Endothelial cell of hepatic sinusoid (primary cell): Measurements from ENCODE around the gene BEST3.
"Not testable (repeated sequence)": the region's sequence is repeated elsewhere in the genome, so short reads cannot be mapped to it uniquely, and the experiment has no call there.

Experiments used
- in situ Hi-C: cut with HindIII; loops from 2 replicates; pipeline ENCODE4 v1.10.0; 2017; ENCODE audit warnings: low sequenced_read_pairs

The BEST3 gene

GRCh38 chr12:69688471-69689427 lies 10.4 kb downstream of the BEST3 start:
- in situ Hi-C loops, result no loop called here

- in situ Hi-C loops, result no loop called here
Observed at GRCh38 chr12:69688021-69688420, 11.1 kb downstream of the BEST3 start.

GRCh38 chr12:69687390-69687789 lies 11.7 kb downstream of the BEST3 start:
- in situ Hi-C loops, result no loop called here

- in situ Hi-C loops, result no loop called here
Observed at GRCh38 chr12:69686731-69687130, 12.4 kb downstream of the BEST3 start.

GRCh38 chr12:69685810-69686209 lies 13.3 kb downstream of the BEST3 start:
- in situ Hi-C loops, result no loop called here

- in situ Hi-C loops, result no loop called here
Observed at GRCh38 chr12:69684466-69684865, 14.6 kb downstream of the BEST3 start.

- in situ Hi-C loops, result no loop called here
Observed at GRCh38 chr12:69682110-69682755, 16.9 kb downstream of the BEST3 start.

GRCh38 chr12:69679119-69679518 lies 20.0 kb downstream of the BEST3 start:
- in situ Hi-C loops, result no loop called here

GRCh38 chr12:69676257-69677012 lies 22.7 kb downstream of the BEST3 start:
- in situ Hi-C loops, result no loop called here

- in situ Hi-C loops, result no loop called here
Observed at GRCh38 chr12:69672195-69672594, 26.9 kb downstream of the BEST3 start.

- in situ Hi-C loops, result no loop called here
Observed at GRCh38 chr12:69671597-69671996, 27.5 kb downstream of the BEST3 start.

- in situ Hi-C loops, result no loop called here
Observed at GRCh38 chr12:69666798-69667197, 32.3 kb downstream of the BEST3 start.

GRCh38 chr12:69664930-69665377 lies 34.1 kb downstream of the BEST3 start:
- in situ Hi-C loops, result not testable (repeated sequence)

- in situ Hi-C loops, result no loop called here
Observed at GRCh38 chr12:69663726-69664125, 35.4 kb downstream of the BEST3 start.

- in situ Hi-C loops, result no loop called here
Observed at GRCh38 chr12:69662764-69663163, 36.3 kb downstream of the BEST3 start.

- in situ Hi-C loops, result no loop called here
Observed at GRCh38 chr12:69661386-69661785, 37.7 kb downstream of the BEST3 start.

- in situ Hi-C loops, result no loop called here
Observed at GRCh38 chr12:69660164-69660863, 38.8 kb downstream of the BEST3 start.

GRCh38 chr12:69658203-69658602 lies 40.9 kb downstream of the BEST3 start:
- in situ Hi-C loops, result no loop called here

- in situ Hi-C loops, result no loop called here
Observed at GRCh38 chr12:69657376-69658137, 41.5 kb downstream of the BEST3 start.
